ENCODE measurements around the gene CLCNKB. TPM values are rescaled to one million over a fixed set of nuclear protein-coding genes. Genes with fewer than 3 reads are reported as not detected.

Gene CLCNKB
- total and polyA plus RNA-seq, 2 of the 13 experiments (the other 11 are each of a cell fraction or from before 2014, with no cell fraction given), result 0.04 TPM; not detected in 1

- TF ChIP-seq ZNF747 (CRISPR knock-in tag; IDR thresholded peaks at IDR 0.05; ENCODE audit: borderline replicate concordance) (no peak), ZFAT (CRISPR knock-in tag; conservative IDR thresholded peaks at IDR 0.05) (no peak), NFYB (CRISPR knock-in tag; IDR thresholded peaks at IDR 0.05) (no peak), SIX1 (CRISPR knock-in tag; IDR thresholded peaks at IDR 0.05; ENCODE audit: borderline replicate concordance) (no peak), JDP2 (CRISPR knock-in tag; IDR thresholded peaks at IDR 0.05; ENCODE audit: borderline replicate concordance) (no peak), CSRNP2 (CRISPR knock-in tag; conservative IDR thresholded peaks at IDR 0.05; ENCODE audit: low read depth) (no peak), ZNF552 (CRISPR knock-in tag; IDR thresholded peaks at IDR 0.05; ENCODE audit: borderline replicate concordance) (no peak), ZNF451 (CRISPR knock-in tag; IDR thresholded peaks at IDR 0.05) (no peak), SMYD3 (CRISPR knock-in tag; IDR thresholded peaks at IDR 0.05) (no peak), RNF219 (CRISPR knock-in tag; IDR thresholded peaks at IDR 0.05) (no peak), BRF2 (CRISPR knock-in tag; IDR thresholded peaks at IDR 0.05) (no peak), SOX5 (CRISPR knock-in tag; IDR thresholded peaks at IDR 0.05; ENCODE audit: borderline replicate concordance) (no peak), ZNF768 (CRISPR knock-in tag; IDR thresholded peaks at IDR 0.05) (no peak; the same call in 1 of the 2 replicates), ZNF678 (CRISPR knock-in tag; IDR thresholded peaks at IDR 0.05) (no peak), ZNF274 (CRISPR knock-in tag; IDR thresholded peaks at IDR 0.05) (no peak), TBL1XR1 (IDR thresholded peaks at IDR 0.05; ENCODE audit: borderline replicate concordance, low read length, partially characterized antibody) (no peak), HDAC6 (IDR thresholded peaks at IDR 0.05; ENCODE audit: low read depth, low read length) (no peak), ISL2 (CRISPR knock-in tag; IDR thresholded peaks at IDR 0.05) (no peak), ERF (CRISPR knock-in tag; IDR thresholded peaks at IDR 0.05) (no peak), ZNF776 (CRISPR knock-in tag; IDR thresholded peaks at IDR 0.05) (no peak), CHCHD3 (CRISPR knock-in tag; IDR thresholded peaks at IDR 0.05) (no peak), THAP8 (CRISPR knock-in tag; IDR thresholded peaks at IDR 0.05; ENCODE audit: borderline replicate concordance) (no peak), ATF1 (CRISPR knock-in tag; IDR thresholded peaks at IDR 0.05) (no peak), ZNF891 (CRISPR knock-in tag; IDR thresholded peaks at IDR 0.05) (no peak)
These were observed 35.5 kb downstream of the CLCNKB start (continued) for GRCh38 chr1:16078925-16079656.

All from HepG2 (cell line).